Measurements from ENCODE around the gene GPR18.

The GPR18 gene, protein sequence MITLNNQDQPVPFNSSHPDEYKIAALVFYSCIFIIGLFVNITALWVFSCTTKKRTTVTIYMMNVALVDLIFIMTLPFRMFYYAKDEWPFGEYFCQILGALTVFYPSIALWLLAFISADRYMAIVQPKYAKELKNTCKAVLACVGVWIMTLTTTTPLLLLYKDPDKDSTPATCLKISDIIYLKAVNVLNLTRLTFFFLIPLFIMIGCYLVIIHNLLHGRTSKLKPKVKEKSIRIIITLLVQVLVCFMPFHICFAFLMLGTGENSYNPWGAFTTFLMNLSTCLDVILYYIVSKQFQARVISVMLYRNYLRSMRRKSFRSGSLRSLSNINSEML

DNA sequence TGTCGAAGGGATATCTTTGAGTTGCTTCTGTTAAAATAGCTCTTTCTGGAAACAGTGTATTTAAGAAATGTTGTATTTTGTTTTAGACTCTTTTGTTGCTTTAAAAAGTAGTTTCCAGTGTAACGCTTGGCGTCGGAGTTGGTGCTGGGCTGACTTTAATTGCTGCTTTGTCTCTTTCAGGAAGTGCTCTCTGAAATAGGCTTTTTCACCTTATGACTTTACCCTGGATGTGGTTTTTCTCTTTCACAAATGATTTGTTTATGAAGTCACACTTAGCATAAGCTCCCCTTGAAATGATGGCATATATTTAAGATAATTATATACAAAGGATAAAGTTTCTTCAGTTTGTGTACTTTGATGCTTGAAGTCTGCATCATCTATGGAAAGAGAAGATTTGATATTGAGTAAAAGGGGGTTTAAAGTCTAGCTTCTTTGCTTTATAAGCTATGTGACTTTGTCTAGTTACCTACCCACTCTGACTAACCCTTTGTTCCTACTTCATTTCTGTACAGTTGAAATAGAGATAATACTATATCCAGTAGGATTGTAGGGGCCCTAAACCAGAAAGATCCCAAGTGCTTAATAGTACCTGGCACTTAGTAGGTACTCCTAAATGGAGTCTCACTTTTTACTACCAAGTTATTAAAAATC lies at the start of gene GPR18:
Gene GPR18 (minus strand): TSS at position 170 of the 651 bp plus-strand sequence. CDS start 2,507 bp downstream, outside the sequence.
- no peak for DNase-seq (ENCODE audit: low read depth)

DNA sequence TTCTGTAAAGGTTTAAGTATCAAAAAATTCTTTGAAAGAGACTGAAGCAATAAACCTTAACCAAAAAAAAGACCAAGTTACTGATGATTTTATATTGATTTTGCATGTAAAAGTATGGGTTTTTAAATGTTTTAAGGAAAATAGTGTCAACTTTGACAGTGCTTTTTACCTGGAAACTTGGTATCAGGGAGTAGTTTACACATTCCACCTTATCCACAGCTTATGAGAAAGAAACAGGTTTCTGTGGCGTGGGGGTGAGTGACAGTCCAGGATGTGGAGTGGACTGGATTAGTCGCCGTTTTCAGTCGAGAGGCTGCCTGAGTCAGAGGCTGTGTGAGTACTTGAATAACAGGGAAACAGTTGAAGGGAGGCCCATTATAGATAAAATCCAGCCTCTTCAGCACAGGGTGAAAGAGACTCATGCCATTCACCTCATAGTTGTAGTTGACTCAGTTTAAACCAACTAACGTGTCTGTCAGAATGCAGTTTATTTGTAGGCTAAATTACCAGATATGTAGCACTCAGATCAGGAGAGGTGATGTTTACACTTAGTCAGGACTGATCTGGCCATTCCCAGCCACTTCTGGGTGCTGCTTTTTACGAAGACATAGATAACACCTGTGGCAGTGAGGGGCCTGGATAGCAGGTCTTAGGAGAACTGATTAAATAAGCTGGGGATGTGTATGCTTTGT lies 49.6 kb upstream of the GPR18 start:
- no peak for DNase-seq (ENCODE audit: low read depth)

DNA sequence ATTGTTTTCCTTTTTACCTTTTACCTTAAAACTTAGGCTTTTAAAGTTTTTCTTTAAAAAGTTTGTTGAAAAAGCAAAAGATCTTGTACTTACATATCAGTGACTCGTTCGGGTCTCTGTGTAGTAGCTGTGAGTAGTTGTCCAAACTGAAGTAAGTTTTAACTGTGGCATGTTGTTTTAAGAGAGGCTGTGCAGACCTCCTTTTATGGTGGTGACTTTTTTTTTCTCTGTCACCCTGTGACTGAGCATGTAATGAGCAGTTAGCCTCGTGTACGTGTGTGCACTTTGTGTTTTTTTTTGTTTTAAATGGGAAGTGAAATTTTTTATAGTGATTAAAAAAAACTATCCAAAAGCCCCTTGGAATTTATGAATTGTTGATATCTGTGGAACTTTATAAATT lies 49.1 kb upstream of the GPR18 start, which contains the start of gene GPR183:
Gene GPR183 (minus strand): TSS at position 153 of the 400 bp plus-strand sequence. CDS start 11,254 bp downstream, outside the sequence.
- no peak for DNase-seq (ENCODE audit: low read depth)

DNA sequence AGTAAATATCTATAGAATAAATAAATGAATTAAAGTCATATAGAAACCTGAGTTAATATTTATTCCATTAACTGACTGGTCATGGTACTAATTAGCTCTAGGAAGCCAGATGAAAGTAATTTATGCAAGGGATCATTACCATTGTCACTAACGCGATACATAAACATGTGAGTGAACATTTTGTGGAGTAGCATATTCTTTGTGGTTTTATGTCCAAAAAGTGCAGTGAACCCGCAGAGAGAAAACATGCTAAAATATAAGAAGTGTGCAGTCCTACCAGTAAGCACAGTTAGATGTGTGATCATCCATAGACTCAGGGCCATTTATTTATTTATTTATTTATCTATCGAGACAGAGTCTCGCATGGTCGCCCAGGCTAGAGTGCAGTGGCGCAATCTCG lies 47.4 kb upstream of the GPR18 start:
- DNase-seq (ENCODE audit: low read depth), result no peak

DNA sequence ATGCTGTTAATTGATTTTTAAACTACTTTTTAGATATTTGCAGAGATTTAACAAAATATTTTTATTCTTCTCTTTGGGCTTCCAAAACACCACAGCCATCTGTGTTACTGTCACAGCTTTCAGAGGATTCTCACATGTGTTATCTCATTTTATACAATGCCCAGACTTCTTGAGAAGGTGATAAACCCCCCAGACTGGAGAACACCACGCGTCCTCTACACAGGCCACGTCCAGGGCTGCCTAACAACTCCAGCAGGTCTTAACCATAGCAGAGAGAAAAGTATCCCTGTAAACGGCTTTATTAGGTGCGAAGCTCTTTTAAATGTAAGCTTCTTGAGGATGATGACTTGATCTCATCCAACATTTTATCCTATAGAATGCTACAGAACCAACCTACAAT lies 47.0 kb upstream of the GPR18 start:
- no peak for DNase-seq (ENCODE audit: low read depth)

DNA sequence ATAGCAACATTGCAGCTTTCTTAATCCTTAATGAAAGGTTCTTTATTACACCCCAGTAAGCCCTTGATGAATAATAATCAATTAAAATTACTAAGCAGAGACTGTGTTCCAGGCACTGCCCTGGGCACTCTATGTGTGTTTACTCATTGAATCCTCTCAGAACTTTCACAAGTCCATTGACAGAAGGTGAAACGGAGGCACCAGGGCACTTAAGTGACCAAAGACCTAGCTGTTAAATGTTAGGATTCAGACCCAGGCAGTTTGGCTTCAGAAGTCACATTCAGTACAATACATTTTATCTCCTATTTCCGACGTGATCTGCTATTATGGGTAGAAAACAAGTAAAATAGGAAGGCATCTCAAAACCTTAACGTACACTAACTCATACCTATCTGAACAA lies 46.4 kb upstream of the GPR18 start:
- no peak for DNase-seq (ENCODE audit: low read depth)

DNA sequence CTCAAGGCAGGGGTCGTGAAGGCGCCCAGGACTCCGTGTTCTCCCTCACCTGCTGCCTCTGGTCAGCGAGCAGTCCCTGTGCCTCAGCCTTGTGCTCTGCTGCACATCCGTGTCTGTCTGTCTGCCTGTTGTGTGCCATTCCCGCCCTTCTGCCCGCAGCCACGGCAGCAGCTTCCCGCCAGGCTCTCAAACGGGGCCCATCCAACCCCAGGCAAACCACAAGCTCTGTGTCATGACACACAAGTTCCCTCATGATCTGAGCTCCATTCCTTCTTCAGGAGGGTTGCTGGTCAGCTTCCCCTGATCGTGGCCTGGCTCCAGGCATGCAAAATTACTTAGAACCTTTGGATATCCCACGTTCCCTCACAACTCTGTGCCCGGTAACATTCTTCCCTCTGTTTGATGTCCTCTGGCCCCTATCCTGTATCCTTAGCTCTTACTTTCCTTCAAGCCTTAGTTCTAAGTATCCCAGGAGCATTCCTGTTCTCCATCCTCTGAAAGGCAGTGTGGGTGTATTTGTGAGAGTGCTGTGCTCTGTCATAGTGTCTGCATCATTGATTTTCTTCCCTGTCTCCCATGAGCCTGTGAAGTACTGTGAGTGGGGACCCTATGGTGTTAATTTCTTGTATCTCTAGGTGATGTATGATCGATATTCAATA lies 45.8 kb upstream of the GPR18 start:
- DNase-seq (ENCODE audit: low read depth), result no peak

DNA sequence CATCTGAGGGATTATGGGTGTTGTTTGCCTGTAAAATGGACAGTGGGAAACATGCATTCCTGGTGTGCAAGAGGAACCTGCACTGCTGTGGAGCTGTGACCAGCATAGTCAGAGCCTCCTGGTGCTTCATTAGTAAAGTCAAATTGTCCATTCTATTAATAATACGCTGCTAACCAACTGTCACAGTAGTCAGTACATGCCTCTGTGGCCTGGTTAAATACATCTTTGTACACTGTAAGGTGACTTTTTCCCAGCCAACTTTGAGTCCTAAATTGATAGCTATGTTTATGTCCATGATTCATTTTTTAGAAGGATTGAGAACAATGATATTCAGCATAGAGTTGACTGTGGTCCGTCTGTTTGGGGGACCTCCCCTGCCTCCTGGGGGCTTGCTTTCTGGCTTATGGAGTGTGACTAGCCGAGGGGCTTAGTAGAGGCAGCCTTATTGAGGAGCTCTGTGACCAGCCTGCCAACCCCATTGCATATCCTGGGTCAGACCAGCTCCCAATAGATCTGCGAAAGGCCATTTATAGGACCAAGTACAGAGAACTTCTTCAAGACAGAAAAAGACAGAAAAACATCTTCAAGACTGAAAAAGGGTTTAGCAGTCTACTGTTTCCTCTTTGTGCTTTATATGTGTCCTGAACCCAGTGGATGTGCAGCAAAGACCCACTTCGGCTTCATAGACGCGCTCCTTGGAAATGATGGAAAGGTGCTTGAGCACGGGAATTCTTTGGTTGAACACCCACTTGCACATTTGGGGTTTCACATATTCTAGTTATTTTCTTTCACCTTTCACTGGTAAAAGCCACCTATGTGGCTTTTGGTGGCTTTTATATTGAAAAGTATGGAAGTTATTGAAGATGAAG lies 44.7 kb upstream of the GPR18 start:
- DNase-seq (ENCODE audit: low read depth), result no peak

DNA sequence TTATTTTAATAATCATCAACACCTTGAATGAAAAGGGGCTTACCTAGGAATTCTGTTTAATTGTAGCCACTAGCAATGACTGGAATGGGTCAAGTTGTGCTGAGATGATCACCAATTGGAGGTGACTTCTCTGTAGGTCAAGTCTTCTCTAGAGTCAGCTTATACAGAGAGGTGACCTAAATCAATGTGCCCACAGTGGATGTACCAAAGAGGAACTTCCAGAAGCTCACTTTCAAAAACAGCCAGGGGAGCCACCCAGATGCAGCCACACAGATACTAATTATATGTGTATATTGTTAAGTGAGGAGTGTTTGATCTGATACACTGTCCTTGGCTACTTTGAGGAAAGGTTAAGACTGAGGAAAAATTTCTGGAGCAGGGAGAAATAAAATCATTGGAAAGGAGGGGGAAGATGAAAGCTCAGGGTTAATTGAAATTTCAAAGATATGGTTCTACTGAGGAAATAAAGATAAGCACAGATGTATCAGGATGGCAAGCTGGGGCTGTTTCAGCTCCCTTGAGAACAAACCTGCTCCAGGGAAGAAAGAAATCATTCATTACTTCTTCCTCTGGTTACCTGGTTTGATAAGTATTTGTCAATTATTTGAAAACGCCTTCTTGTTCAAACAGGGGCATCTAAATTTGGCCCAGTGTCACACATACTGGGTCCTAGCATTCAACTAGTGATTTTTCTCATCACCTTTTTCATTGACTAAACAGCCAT lies 43.9 kb upstream of the GPR18 start:
- no peak for DNase-seq (ENCODE audit: low read depth)

DNA sequence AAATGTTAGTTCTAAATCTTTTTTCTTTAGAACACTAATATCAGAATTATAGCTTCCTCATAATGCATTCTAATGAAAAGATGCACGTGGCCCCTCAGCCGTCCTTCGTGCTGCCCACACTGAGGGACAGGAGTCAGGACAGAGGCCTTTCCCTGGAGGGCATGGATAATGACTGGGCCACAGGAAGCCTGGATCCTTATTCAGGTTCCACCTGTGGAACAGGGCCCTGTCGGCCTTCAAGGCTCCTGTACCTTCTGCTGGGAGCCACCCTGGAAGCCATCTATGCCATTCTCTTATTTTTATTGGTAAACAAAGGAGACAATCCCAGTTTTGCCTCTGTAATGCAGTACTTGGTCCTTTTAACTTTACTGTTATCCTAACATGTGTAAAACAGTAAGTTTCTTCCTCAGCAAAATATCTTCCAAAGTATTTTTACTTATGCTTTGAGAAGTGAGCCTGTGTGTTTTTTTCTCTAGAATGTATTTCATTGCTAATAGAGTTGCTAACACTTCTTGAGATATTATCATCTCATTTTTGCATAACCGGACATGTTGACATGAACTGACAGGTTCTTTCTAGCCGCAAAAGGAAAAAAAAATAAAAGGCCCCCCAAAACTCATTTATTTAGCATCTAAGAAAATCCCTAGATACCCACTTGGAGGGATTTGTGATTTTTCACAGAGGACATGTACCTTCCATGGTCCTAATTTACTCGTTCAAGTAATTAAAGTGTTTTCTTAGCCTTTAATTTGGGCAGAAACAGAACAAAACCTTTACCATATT lies 43.1 kb upstream of the GPR18 start:
- no peak for DNase-seq (ENCODE audit: low read depth)

DNA sequence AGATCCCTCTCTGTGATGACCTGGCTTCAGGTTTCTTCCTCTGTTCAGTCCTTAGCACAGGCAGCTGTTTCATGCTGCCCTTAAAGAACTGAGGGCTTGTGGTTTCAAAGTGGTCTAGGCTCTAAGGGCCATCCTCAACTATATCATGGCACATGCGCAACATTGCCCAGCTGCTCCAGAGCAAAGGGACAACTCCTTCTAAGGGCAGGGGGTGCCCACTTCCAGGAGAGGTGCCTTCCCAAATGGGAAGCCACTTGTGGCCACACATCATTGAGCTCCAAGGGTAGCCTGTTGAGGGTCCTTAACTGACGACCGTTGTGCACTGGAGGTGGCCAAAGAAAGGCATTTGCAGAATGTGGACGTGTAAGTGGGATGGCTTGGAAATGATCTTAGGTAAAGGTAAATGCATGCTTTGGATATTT lies 41.8 kb upstream of the GPR18 start:
- DNase-seq (ENCODE audit: low read depth), result no peak

DNA sequence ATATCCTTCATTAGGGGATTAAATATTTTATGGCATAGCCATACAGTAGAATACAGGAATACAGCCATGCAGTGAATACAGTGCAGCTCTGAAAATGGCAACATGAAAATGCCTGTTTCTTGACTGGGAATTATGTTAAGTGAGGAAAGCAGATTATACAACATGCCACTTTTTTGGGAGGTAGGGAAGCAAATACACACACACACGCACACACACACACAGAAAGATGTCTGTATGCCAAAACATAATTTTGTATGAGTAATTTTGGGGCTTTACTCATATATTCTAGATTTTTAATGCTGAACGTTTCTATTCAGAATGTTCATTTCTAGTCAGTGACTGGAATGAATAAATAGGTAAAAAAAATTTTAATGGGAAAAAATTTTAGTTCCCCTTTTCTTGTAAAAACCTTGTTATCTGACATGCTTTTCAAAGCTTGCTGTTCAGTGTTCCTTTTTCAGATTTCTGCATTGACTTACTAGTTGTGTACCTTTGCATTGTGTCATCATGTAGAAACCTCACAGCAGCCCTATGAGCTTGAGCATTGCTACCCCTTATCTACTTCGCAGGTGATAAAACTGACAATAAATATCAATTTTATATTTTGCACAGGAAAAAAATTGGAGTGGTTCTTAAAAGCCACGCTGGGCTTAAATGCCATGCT lies 41.2 kb upstream of the GPR18 start:
- no peak for DNase-seq (ENCODE audit: low read depth)

DNA sequence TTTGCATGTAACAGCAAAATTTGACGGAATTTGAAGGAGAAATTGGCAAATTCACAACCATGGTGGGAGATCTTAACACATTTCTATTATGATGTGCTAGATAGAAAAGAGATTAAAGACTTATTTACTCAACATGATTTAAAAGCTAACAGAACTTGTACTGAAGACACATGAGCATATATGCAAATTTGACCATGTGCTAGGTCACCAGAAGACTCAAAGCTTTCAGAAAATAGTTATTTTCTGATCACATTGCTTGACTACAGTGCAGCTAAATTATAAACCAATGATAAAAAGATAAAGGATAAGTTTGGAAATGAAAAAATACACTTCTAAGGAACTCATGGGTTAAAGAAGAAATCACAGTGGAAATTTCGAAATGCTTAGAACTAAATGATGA lies 39.9 kb upstream of the GPR18 start:
- no peak for DNase-seq (ENCODE audit: low read depth)

DNA sequence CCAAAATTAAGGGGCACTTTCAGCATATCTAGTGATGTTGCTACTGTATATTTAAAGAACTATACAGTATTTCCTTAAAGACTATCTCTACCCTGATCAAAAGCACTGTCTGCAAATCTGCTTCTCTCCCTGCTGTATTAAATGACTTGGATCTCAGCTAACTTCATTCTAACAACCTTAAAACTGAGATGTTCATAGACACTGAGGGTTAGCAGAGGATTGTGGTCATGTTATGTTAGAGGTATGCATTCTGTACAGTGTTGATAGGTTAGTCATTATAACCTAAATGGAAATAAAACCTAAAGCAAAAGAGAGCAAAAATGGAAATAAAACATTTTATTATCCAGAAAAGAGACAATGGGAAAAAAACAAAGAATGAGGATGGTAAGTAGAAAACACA lies 39.2 kb upstream of the GPR18 start:
- DNase-seq (ENCODE audit: low read depth), result no peak

DNA sequence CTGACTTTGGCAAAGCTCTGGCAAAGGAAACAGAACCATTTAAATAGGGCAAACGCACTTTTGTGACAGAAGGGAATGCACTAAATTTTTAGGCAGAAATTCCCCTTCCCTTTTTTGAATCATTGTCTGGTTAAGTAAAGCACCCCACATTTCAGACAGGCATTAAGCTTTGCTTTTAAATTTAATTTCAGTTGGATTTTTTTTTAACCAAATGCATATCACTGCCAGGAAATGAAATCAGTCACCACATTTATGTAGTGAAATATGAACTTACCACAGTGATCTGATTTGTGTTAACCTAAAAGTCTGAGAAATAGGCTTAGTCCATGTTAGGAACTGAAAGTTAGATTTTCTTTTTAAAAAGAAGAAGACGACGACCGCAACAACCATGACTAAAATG lies 38.2 kb upstream of the GPR18 start:
- DNase-seq (ENCODE audit: low read depth), result no peak

DNA sequence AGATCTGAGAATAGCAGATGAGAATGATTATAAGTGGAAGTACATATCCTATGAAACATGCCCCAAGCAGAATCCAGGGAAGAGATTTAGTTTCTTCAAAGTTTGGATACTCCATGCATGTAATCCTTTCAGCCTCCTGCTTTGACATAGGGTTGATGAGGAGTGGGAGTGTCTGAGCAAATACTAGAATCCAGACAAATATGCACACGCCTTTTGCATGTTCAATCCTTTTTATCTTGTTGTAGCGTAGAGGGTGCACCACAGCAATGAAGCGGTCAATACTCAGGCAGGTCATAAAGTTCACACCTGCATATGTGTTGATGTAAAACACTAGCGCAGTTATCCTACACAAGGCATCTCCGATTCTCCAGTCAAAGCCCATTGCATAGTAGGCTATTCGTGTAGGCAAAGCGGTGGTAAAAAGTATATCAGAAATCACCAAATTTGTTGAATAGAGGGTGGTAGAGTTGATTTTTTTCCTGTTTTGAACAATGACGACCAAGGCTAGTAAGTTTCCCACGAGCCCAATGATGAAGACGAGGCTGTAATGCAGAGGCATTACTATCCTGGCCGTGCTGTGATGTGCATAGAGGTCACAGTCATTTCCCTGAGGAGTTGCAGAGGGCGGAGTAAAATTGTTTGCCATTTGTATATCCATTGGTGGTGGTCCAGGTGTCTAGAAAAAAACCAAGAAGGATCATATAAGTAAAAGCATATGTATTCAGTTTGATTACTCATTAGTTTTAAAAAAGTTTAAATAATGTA lies 37.5 kb upstream of the GPR18 start:
- DNase-seq (ENCODE audit: low read depth), result no peak

DNA sequence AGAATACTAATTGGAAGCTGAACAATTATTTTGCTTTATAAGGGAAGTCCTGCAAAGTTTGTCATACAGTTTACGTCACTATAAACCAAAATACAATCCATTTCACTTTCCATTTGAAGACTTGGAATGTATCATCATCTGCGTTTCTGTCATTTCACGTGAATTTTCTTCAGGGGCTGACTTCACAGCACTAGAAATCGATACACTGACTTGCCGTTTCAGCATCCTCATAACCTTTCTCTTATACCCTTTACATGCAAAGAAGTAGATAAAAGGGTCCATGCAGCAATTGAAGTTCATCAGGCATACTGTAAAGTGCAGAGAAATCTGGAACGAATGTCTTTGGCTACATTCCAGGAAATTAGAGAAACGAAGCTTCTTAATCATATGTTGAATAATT lies 36.8 kb upstream of the GPR18 start:
- DNase-seq (ENCODE audit: low read depth), result no peak

DNA sequence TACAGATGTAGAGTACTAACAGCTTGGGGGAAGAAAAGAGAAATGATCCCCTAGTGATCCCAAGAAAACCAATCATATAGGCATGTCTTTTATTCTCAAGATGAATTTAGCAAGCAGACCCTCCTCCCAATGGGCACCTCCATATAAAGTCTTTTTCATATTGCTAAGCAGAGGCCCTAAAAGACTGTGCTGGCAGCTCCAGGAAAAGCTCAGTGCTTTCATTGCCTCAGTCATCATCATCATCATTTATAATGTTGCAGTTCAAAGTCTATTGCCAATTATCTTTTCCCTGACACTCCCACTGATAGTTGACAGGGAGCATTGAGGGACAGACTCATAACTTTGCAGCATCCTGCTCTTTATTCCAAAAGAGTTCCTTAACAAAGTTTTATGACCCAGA lies 36.0 kb upstream of the GPR18 start:
- DNase-seq (ENCODE audit: low read depth), result no peak

DNA sequence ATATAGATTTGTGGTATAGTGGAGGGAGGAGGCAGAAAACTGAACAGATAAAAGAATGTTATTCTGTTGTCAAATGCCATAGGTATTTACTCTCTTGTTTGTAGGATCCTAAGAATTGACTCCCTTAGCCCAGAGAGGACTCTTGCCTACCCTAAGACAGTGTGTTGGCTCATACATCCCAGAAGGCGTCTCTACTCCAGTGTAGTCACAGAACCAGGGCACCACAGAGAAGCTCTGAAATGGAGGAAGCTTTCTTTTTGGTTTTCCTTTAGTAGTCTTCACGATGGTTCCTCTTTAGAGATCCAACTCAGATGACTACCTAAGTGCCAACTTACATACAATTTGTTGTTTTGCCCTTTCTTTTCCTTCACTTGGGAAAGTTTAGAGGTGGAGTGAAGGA lies 35.0 kb upstream of the GPR18 start:
- DNase-seq (ENCODE audit: low read depth), result no peak
